HCEC 1CT (cell line): ENCODE measurements around the gene SLC2A9.

Experiments
- DNase-seq: peaks from one replicate; pipeline ENCODE4 v3.0.0-alpha.2; 2017

SLC2A9 gene

DNA sequence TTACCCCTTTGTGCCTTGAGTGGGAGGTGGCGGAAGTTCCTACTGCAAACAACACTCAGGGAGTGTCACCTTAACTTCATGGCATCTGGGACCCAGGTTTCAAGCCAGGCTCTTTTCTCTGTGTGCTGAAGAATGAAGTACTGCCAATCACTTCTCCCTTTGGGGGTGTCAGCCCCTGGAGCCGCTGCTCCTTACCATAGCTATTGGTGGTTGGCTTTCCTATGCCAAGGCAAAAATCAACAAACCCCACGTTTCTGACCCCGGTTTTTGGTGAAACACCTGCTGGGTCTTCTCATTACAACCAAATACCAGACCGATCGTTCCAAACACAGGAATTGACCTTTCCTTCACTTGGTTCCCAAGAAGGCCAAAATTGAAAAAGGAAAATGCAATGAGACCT, 19.7 kb upstream of the SLC2A9 start:
- no peak for DNase-seq

GRCh38 chr4:10040049-10040892, 19.0 kb upstream of the SLC2A9 start:
- DNase-seq: no peak

DNA sequence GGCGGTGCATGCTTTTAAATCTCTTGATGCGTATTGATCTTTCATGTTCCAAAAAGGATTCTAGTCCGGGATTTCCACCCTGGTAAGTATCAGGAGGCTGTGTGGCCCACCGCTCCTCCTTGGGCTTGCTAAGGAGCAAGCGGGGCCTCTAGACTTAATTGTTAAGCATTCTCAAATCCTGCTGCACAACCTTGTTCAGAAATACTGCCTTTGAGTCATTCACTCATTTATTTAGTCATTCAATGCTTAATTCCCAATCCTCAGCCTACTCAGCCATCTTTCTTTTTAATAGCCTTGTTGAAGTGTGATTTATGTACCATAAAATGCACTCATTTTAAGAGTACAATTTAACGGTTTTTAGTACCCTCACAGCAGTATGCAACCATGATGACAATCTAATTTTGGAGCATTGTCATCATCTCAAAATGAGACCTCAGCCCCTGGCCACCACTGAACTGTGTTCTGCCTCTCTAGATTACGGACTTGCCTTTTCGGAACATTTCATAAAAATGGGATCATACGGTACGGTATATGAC, 15.6 kb upstream of the SLC2A9 start:
- DNase-seq: no peak

- DNase-seq: no peak
Measured at GRCh38 chr4:10035130-10035529, 13.8 kb upstream of the SLC2A9 start.

- no peak for DNase-seq
Measured at GRCh38 chr4:10034612-10035104, 13.4 kb upstream of the SLC2A9 start.

- DNase-seq: no peak
Measured at GRCh38 chr4:10034136-10034535, 12.8 kb upstream of the SLC2A9 start.

GRCh38 chr4:10033191-10033881, 12.0 kb upstream of the SLC2A9 start:
- DNase-seq: no peak

DNA sequence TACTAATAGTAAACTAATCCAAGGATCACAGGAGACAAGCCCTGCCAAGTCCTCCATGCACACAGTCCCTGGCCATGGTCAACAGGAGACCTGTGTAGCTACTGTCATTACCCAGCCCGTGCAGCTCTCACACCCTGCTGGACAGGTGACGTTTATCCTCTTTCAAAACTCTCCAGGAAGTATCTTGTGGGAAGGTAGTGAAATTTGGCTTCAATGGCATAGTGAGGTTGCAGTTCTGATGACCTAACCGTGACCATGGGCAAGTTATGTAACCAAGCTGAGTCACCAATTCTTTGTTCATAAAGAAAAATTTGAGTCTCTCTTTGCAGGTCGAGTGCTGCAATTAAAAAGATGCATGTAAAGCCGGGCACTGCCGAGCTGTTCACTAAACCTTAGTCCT, 11.3 kb upstream of the SLC2A9 start:
- DNase-seq: no peak

DNA sequence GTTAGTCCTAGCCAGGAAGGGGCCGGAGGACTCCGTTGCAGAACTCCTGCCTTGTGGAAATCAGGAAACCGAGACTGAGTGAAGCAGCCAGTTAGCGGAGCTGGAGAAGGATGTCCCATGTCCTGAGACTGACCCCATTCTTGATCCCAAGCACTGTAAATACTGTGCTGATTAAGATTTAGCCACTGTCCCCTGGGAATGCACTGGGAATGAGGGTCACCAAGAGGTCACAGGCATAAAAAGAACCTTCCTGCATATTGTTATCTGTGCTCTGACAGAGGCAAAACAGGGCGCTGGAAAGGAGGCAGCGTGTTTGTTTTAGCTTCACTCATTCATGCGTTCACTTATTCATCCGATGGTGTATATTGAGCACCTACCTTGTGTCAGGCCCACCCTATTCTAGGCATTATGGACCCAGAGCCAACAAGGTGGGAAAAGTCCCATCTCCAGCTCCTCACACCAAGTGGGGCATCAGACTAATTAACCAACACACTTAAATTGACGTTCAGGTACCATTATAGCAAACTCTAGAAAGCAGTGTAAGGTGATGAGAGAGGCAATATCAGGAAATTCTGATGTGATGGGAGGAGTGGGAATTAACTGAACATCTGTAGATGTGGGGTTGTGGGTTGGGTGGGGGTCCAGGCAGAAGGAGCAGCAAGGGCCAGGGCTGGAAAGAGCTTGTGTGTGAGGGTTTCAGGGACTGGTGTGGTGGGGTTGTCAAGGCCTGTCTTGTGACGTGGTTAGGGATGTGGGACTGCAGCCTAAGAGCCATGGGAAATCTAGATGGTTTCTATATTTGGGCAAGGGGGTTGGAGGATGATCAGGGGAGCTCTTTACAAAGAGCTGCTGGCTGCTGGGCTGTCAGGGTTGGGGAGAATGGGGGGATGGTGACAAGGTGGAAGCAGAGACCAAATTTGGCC, 10.6 kb upstream of the SLC2A9 start:
- DNase-seq: no peak

GRCh38 chr4:10030972-10031667, 9.8 kb upstream of the SLC2A9 start:
- no peak for DNase-seq

GRCh38 chr4:10029403-10029802, 8.1 kb upstream of the SLC2A9 start:
- no peak for DNase-seq

DNA sequence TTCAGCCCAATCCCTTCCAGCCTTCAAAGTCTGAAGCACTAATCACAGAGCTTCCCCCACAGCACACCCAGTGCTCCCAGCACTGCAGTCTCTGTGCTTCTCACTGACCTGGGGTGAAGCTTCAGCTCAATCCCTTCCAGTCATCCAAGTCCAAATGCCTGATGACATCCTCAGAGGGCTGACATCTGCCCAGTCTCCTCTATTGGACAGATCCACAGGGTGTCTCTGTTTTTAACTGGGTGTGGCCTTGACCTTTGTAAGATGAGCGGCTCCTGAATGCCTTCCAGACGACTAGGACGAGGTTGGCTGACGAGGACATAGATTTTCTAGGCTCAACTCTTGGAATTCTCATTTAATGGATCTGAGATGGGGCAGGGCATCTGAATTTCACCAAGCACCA, 7.6 kb upstream of the SLC2A9 start:
- no peak for DNase-seq

DNA sequence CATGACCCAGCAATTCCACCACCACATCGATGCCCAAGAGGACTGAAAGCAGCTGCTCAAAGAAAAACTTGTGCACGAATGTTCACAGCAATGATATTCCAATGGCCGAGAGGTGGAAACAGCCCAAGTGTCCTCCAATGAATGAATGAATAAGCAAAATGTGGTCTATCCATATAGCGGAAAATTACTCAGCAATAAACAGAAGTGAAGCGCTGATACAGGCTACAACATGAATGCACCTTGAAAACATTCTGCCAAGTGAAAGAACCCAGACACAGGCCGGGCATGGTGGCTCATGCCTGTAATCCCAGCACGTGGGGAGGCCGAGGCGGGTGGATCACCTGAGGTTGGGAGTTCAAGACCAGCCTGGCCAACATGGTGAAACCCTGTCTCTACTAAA, 5.2 kb upstream of the SLC2A9 start:
- DNase-seq: no peak

GRCh38 chr4:10025230-10025806, 4.0 kb upstream of the SLC2A9 start:
- DNase-seq: no peak

- no peak for DNase-seq
Measured at GRCh38 chr4:10024303-10024702, 3.0 kb upstream of the SLC2A9 start.

GRCh38 chr4:10023806-10024205, 2.5 kb upstream of the SLC2A9 start:
- DNase-seq: no peak

DNA sequence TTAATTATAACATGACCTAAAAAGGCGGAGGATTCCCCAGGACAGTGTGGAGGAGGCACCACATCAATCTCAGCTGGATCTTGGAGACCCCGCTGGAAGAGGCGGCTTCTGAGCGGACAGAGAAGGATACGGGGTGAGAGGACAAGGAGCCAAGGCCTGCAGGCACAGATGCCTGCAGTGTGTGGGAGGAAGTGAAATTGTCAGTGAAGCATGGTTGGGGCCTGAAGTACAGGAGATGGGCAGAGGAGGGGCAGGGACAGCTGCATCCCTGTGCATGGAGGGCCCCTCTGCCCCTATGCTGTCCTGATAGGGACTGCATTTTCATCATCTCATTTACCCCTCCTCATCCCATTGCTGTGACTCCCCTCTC, 1.7 kb upstream of the SLC2A9 start:
- no peak for DNase-seq

DNA sequence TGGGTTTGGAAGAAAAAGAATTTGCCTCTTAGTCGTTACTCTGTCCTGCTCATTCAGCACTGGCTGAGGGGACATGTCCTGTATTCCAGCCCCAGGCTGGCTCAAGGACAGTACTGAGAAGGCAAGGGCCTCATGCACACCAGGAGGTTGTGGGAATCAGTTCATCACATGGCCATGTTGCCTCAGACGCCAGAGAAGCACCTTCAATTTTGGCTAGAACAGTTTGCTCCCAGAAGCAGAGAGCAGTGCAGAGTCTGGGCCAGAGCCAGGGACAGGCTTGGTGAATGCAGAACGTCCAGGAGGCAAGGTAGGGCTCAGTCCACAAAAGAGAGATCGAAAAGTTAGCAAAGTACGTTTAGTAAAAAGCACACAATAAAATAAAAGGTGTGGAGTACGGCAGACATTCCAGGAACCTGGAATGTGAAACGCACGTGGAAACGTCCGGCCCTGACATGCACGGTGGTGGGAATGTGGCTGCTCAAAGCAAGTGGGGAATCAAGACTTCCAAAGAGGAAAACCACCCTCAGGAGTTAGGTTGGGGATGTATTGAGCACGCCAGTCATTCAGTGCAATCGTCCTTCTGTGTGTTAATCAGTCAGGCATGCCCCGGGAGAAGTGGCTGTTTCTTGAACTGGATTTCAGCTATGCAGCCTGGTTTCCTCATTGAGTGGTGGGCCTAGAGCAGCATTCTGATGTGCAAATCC, 1.2 kb upstream of the SLC2A9 start:
- DNase-seq: no peak

GRCh38 chr4:10021653-10022023, 341 bp upstream of the SLC2A9 start:
- no peak for DNase-seq

- no peak for DNase-seq
Measured at GRCh38 chr4:10020106-10020505, 1.2 kb downstream of the SLC2A9 start.

- DNase-seq: no peak
Measured at GRCh38 chr4:10019521-10020051, 1.7 kb downstream of the SLC2A9 start.
